ENCODE data around the gene CACNG1.

CACNG1 gene

DNA sequence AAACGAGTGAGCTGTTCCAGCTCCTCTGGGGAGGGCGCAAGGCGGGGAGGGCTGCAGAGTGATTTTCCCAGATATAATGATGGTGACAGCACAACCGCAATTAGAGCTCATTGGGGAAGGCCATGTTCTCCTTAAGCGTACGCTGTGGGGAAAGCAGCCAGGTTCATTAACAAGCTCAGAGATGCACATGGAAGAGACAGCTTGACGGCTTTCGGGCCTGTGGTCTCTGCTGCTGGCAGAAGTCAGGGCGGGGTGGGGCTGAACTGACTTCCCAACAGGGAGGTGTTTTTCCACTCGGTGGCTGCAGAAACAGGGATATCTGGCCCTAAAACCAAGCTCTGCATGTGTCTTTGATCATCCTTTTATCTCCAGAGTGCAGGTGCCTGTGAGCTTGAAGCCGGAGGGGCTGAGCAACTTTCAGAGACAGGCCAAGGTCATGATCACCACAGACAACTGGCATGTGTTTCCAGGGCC, 24.0 kb upstream of the CACNG1 start:
- DNase-seq (ENCODE audit: extremely low read depth, insufficient read length) = no peak
- no peaks in the 10 kb centered on the region; the same call in none of the 2 replicates for H3K27me3 ChIP-seq (replicated peaks; ENCODE audit: control insufficient read depth, insufficient read depth, low read length)
- H3K4me3 ChIP-seq (replicated peaks; ENCODE audit: low read depth, low read length) = no peak overlapping the region
- TF ChIP-seq, protein P1, sequence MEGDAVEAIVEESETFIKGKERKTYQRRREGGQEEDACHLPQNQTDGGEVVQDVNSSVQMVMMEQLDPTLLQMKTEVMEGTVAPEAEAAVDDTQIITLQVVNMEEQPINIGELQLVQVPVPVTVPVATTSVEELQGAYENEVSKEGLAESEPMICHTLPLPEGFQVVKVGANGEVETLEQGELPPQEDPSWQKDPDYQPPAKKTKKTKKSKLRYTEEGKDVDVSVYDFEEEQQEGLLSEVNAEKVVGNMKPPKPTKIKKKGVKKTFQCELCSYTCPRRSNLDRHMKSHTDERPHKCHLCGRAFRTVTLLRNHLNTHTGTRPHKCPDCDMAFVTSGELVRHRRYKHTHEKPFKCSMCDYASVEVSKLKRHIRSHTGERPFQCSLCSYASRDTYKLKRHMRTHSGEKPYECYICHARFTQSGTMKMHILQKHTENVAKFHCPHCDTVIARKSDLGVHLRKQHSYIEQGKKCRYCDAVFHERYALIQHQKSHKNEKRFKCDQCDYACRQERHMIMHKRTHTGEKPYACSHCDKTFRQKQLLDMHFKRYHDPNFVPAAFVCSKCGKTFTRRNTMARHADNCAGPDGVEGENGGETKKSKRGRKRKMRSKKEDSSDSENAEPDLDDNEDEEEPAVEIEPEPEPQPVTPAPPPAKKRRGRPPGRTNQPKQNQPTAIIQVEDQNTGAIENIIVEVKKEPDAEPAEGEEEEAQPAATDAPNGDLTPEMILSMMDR (IDR thresholded peaks at IDR 0.05; ENCODE audit: insufficient read depth, low read length, poor library complexity, severe bottlenecking) = no peak
- H3K36me3 ChIP-seq (ENCODE audit: control insufficient read depth, insufficient read depth, low read length) = no peaks in the 10 kb centered on the region

DNA sequence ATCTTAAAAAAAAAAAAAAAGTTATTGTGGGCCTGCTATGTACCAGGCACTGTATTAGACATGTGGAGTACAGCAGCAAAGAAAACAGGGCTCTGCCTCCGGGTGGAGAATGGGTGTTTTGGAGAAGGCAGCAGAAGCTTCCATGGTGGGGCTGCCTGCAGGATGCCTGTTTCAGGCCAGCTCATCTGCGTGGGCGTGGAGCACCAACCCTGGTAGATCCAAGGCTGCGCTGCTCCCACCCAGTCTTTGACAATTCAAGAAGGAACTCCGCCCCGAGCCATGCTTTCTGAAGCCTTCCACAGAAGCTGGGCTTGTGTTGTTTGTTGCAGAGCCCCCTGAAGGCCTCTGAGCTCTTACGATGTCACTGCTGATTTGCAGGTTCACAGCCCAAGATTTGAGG, 23.2 kb upstream of the CACNG1 start:
- H3K4me3 ChIP-seq (replicated peaks; ENCODE audit: low read depth, low read length) = no peak overlapping the region
- TF ChIP-seq, protein P1 (IDR thresholded peaks at IDR 0.05; ENCODE audit: insufficient read depth, low read length, poor library complexity, severe bottlenecking) = no peak
- H3K27me3 ChIP-seq (replicated peaks; ENCODE audit: control insufficient read depth, insufficient read depth, low read length) = no peaks in the 10 kb centered on the region; the same call in 1 of the 2 replicates
- DNase-seq (ENCODE audit: extremely low read depth, insufficient read length) = no peak
- H3K36me3 ChIP-seq (ENCODE audit: control insufficient read depth, insufficient read depth, low read length) = no peaks in the 10 kb centered on the region

GRCh38 chr17:67021743-67022450, 22.5 kb upstream of the CACNG1 start:
- no peak for DNase-seq (ENCODE audit: extremely low read depth, insufficient read length)
- Histone ChIP-seq H3K36me3 (ENCODE audit: control insufficient read depth, insufficient read depth, low read length) (no peaks in the 10 kb centered on the region), H3K27me3 (replicated peaks; ENCODE audit: control insufficient read depth, insufficient read depth, low read length) (no peaks in the 10 kb centered on the region; the same call in 1 of the 2 replicates), H3K4me3 (replicated peaks; ENCODE audit: low read depth, low read length) (no peak overlapping the region)
- TF ChIP-seq, protein P1 (IDR thresholded peaks at IDR 0.05; ENCODE audit: insufficient read depth, low read length, poor library complexity, severe bottlenecking) = no peak

DNA sequence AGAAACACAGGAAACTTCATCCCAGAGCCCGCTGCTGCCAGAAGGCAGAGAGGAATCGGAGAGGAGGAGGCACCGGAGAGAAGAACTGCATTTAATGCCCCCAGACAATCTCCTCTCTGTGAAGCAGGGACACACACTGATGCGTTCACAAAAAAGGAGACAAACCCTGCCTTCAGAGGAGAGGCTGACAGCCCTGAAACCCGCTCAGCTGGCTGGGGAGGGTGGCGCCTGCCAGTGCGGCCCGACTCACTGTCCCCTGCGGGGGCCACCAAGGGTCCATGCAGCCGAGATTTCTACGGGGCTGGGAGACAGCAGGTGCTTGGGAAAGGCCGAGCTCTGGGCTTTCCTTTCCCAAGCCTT, 21.9 kb upstream of the CACNG1 start:
- no peaks in the 10 kb centered on the region; the same call in 1 of the 2 replicates for H3K27me3 ChIP-seq (replicated peaks; ENCODE audit: control insufficient read depth, insufficient read depth, low read length)
- no peak for DNase-seq (ENCODE audit: extremely low read depth, insufficient read length)
- TF ChIP-seq, protein P1 (IDR thresholded peaks at IDR 0.05; ENCODE audit: insufficient read depth, low read length, poor library complexity, severe bottlenecking) = no peak

DNA sequence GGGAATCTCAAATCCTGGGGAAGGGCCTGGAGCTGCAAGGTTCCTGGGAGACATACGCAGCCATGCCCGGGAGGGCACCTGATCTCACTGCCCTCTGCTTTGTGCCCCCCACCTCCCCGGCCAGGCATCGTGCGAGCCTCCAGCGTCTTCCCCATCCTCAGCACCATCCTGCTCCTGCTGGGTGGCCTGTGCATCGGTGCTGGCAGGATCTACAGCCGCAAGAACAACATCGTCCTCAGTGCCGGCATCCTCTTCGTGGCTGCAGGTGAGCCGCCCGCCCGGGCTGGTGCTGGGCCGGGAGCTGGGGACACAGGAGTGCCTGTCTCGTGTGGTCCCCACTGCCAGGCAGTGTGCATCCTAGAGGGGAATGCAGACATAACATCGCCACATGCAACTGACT, 19.6 kb upstream of the CACNG1 start:
- Histone ChIP-seq H3K27me3 (replicated peaks; ENCODE audit: control insufficient read depth, insufficient read depth, low read length) (no peaks in the 10 kb centered on the region; the same call in 1 of the 2 replicates), H3K4me3 (replicated peaks; ENCODE audit: low read depth, low read length) (no peak overlapping the region), H3K36me3 (ENCODE audit: control insufficient read depth, insufficient read depth, low read length) (no peaks in the 10 kb centered on the region)
- DNase-seq (ENCODE audit: extremely low read depth, insufficient read length) = no peak
- TF ChIP-seq, protein P1 (IDR thresholded peaks at IDR 0.05; ENCODE audit: insufficient read depth, low read length, poor library complexity, severe bottlenecking) = no peak

More for the DNA sequence above, 21.9 kb upstream of the CACNG1 start:
- no peaks in the 10 kb centered on the region for H3K36me3 ChIP-seq (ENCODE audit: control insufficient read depth, insufficient read depth, low read length)
- H3K4me3 ChIP-seq (replicated peaks; ENCODE audit: low read depth, low read length) = no peak overlapping the region

Measured in GM06990 (cell line).